ENCODE results near the gene APOA5.

- TF ChIP-seq CTCF (IDR thresholded peaks at IDR 0.05) (no peak), NRF1 (IDR thresholded peaks at IDR 0.05; ENCODE audit: low read depth, low read length) (no peak), ELF1 (IDR thresholded peaks at IDR 0.05) (no peak), JUND (IDR thresholded peaks at IDR 0.05) (no peak), TEAD4 (IDR thresholded peaks at IDR 0.05; ENCODE audit: borderline replicate concordance, insufficient read depth) (no peak), RFX5 (IDR thresholded peaks at IDR 0.05; ENCODE audit: low read length) (no peak), MXI1 (IDR thresholded peaks at IDR 0.05; ENCODE audit: low read depth, low read length) (no peak), USF1 (IDR thresholded peaks at IDR 0.05; ENCODE audit: borderline replicate concordance, low read depth) (no peak), GATA2 (CRISPR knock-in tag; IDR thresholded peaks at IDR 0.05) (no peak), YY1 (IDR thresholded peaks at IDR 0.05; ENCODE audit: low read depth) (no peak), USF2 (IDR thresholded peaks at IDR 0.05; ENCODE audit: borderline replicate concordance, low read depth, low read length) (no peak)
- TF ChIP-seq, protein P1, sequence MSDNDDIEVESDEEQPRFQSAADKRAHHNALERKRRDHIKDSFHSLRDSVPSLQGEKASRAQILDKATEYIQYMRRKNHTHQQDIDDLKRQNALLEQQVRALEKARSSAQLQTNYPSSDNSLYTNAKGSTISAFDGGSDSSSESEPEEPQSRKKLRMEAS (IDR thresholded peaks at IDR 0.05; ENCODE audit: low read depth), result no peak
Measured at GRCh38 chr11:116840746-116841296, 49.1 kb upstream of the APOA5 start.
